Measurements from ENCODE around the gene COBL. TPM values are rescaled to one million over a fixed set of nuclear protein-coding genes. Genes with fewer than 3 reads are reported as not detected.

The COBL gene
- total and polyA plus RNA-seq, 10 of the 15 experiments (the other 5 are each of a cell fraction or from before 2014, with no cell fraction given), result 0.21 TPM; not detected in 9

DNA sequence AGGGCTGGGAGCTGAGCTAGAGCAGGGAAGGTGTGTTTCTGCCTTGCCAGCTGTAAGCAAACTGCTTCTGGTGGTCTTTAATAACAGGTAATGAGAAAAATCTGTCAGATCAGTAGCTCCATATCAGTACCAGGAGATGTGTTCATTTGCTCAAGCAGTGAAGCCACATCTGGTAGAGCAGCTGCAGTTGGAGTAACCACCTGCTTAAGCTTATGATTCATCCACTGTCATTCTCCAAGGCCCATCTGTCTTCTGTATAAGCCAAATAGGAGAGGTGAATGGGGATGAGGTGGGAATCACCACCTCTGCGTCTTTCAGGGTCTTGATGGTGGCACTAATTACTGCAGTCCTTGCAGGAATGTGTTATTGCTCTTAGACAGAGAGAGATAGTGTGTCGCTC is 18.4 kb upstream of the COBL start:
- ATAC-seq, result no peak
- SMC1A ChIA-PET (ENCODE audit: uncharacterized antibody, unreplicated experiment), result no interaction called here
- Histone ChIP-seq H3K27me3 (replicated peaks in 1 of 2; ENCODE audit: control insufficient read depth in 2 of 2, insufficient read depth in 2 of 2, low read length in 1 of 2) (no peaks in the 10 kb centered on the region), H3K9me3 (replicated peaks; ENCODE audit: control insufficient read depth, insufficient read depth, low read length) (no peaks in the 10 kb centered on the region), H3K4me3 (no peak overlapping the region), H3K79me2 (ENCODE audit: control insufficient read depth, insufficient read depth, low read length) (no peaks in the 10 kb centered on the region), H3K36me3 (ENCODE audit: control insufficient read depth in 2 of 2, insufficient read depth in 2 of 2, low read length in 1 of 2) (no peaks in the 10 kb centered on the region), H4K20me1 (ENCODE audit: control insufficient read depth, insufficient read depth) (no peaks in the 10 kb centered on the region), H3K9ac (ENCODE audit: control insufficient read depth, insufficient read depth, low read length) (no peak overlapping the region), H3K27ac (ENCODE audit: control insufficient read depth, insufficient read depth) (no peak overlapping the region), H3K4me1 (ENCODE audit: control insufficient read depth, insufficient read depth, low read length) (no peaks in the 10 kb centered on the region), H2AFZ (ENCODE audit: control insufficient read depth, low read depth, low read length) (no peak overlapping the region), H3K4me2 (ENCODE audit: control insufficient read depth, insufficient read depth) (no peak overlapping the region)
- CTCF ChIA-PET, result no interaction called here
- TF ChIP-seq NFXL1 (IDR thresholded peaks at IDR 0.05; ENCODE audit: borderline replicate concordance), result no peak
- in situ Hi-C loops (cut with MboI) (no loop called here), intact Hi-C loops (cut with micrococcal nuclease; ENCODE audit: unreplicated experiment) (no loop called here)
- FAIRE-seq, result no peak
- no peak for DNase-seq (ENCODE audit: low read depth, low spot score)
- POLR2A ChIA-PET, result no interaction called here
- WGBS (ENCODE audit: insufficient coverage, insufficient replicate concordance, low lambda C conversion rate, missing lambda C conversion rate), result 0% methylated on average over 2 of the region's 2 CpGs
- BruUV-seq (replicated peaks), result no TSS peak
- RAD21 ChIA-PET (ENCODE audit: unreplicated experiment), result no interaction called here

DNA sequence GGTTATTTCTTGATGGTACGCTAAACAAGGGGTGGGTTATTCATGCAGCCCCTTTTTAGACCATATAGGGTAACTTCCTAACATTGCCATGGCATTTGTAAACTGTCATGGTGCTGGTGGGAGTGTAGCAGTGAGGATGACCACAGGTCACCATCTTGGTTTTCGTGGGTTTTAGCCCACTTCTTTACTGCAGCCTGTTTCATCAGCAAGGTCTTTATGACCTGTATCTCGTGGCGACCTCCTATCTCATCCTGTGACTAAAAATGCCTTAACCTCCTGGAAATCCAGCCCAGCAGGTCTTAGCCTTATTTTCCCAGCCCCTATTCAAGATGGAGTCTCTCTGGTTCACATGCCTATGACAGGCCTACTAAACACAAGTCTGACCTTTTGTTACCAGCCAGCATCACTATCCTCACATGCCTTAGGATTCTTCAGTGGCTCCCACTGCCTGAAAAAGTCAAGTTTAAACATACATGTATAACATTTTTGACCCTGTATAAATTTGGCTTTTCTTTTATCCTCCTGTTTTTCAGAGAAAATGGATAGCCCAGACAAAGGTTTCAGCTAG is 13.2 kb upstream of the COBL start:
- no peaks in the 10 kb centered on the region for H3K9me3 ChIP-seq (replicated peaks; ENCODE audit: control insufficient read depth, insufficient read depth, low read length)
- RAD21 ChIA-PET (ENCODE audit: unreplicated experiment), result no interaction called here
- intact Hi-C loops (cut with micrococcal nuclease; ENCODE audit: unreplicated experiment), result no loop called here
- no peak overlapping the region for H3K27ac ChIP-seq (ENCODE audit: control insufficient read depth, insufficient read depth)
- FAIRE-seq (no peak), ATAC-seq (no peak), DNase-seq (ENCODE audit: low read depth, low spot score) (no peak)
- no peaks in the 10 kb centered on the region for H3K27me3 ChIP-seq (replicated peaks in 1 of 2; ENCODE audit: control insufficient read depth in 2 of 2, insufficient read depth in 2 of 2, low read length in 1 of 2)
- no peaks in the 10 kb centered on the region for H3K4me1 ChIP-seq (ENCODE audit: control insufficient read depth, insufficient read depth, low read length)
- no TSS peak for BruUV-seq (replicated peaks)
- POLR2A ChIA-PET, result no interaction called here
- CTCF ChIA-PET, result no interaction called here
- no peak overlapping the region for H2AFZ ChIP-seq (ENCODE audit: control insufficient read depth, low read depth, low read length)
- no peaks in the 10 kb centered on the region for H4K20me1 ChIP-seq (ENCODE audit: control insufficient read depth, insufficient read depth)
- H3K4me2 ChIP-seq (ENCODE audit: control insufficient read depth, insufficient read depth), result no peak overlapping the region
- H3K4me3 ChIP-seq, result no peak overlapping the region
- no peak overlapping the region for H3K9ac ChIP-seq (ENCODE audit: control insufficient read depth, insufficient read depth, low read length)
- in situ Hi-C loops (cut with MboI), result no loop called here
- H3K36me3 ChIP-seq (ENCODE audit: control insufficient read depth in 2 of 2, insufficient read depth in 2 of 2, low read length in 1 of 2), result no peaks in the 10 kb centered on the region
- H3K79me2 ChIP-seq (ENCODE audit: control insufficient read depth, insufficient read depth, low read length), result no peaks in the 10 kb centered on the region
- 11% methylated on average over 4 of the region's 4 CpGs for WGBS (ENCODE audit: insufficient coverage, insufficient replicate concordance, low lambda C conversion rate, missing lambda C conversion rate)
- SMC1A ChIA-PET (ENCODE audit: uncharacterized antibody, unreplicated experiment), result no interaction called here
- no peak for TF ChIP-seq SMARCA5 (IDR thresholded peaks at IDR 0.05)
- TF ChIP-seq ETV6 (conservative IDR thresholded peaks at IDR 0.05 in 1 of 2, IDR thresholded peaks at IDR 0.05 in 1 of 2; ENCODE audit: borderline replicate concordance in 1 of 2, low read depth in 1 of 2), result no peak
- no peak for TF ChIP-seq BMI1 (IDR thresholded peaks at IDR 0.05; ENCODE audit: borderline replicate concordance)
- TF ChIP-seq, protein P1, sequence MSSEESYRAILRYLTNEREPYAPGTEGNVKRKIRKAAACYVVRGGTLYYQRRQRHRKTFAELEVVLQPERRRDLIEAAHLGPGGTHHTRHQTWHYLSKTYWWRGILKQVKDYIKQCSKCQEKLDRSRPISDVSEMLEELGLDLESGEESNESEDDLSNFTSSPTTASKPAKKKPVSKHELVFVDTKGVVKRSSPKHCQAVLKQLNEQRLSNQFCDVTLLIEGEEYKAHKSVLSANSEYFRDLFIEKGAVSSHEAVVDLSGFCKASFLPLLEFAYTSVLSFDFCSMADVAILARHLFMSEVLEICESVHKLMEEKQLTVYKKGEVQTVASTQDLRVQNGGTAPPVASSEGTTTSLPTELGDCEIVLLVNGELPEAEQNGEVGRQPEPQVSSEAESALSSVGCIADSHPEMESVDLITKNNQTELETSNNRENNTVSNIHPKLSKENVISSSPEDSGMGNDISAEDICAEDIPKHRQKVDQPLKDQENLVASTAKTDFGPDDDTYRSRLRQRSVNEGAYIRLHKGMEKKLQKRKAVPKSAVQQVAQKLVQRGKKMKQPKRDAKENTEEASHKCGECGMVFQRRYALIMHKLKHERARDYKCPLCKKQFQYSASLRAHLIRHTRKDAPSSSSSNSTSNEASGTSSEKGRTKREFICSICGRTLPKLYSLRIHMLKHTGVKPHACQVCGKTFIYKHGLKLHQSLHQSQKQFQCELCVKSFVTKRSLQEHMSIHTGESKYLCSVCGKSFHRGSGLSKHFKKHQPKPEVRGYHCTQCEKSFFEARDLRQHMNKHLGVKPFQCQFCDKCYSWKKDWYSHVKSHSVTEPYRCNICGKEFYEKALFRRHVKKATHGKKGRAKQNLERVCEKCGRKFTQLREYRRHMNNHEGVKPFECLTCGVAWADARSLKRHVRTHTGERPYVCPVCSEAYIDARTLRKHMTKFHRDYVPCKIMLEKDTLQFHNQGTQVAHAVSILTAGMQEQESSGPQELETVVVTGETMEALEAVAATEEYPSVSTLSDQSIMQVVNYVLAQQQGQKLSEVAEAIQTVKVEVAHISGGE (CRISPR knock-in tag; IDR thresholded peaks at IDR 0.05), result no peak
- TF ChIP-seq, protein P2, sequence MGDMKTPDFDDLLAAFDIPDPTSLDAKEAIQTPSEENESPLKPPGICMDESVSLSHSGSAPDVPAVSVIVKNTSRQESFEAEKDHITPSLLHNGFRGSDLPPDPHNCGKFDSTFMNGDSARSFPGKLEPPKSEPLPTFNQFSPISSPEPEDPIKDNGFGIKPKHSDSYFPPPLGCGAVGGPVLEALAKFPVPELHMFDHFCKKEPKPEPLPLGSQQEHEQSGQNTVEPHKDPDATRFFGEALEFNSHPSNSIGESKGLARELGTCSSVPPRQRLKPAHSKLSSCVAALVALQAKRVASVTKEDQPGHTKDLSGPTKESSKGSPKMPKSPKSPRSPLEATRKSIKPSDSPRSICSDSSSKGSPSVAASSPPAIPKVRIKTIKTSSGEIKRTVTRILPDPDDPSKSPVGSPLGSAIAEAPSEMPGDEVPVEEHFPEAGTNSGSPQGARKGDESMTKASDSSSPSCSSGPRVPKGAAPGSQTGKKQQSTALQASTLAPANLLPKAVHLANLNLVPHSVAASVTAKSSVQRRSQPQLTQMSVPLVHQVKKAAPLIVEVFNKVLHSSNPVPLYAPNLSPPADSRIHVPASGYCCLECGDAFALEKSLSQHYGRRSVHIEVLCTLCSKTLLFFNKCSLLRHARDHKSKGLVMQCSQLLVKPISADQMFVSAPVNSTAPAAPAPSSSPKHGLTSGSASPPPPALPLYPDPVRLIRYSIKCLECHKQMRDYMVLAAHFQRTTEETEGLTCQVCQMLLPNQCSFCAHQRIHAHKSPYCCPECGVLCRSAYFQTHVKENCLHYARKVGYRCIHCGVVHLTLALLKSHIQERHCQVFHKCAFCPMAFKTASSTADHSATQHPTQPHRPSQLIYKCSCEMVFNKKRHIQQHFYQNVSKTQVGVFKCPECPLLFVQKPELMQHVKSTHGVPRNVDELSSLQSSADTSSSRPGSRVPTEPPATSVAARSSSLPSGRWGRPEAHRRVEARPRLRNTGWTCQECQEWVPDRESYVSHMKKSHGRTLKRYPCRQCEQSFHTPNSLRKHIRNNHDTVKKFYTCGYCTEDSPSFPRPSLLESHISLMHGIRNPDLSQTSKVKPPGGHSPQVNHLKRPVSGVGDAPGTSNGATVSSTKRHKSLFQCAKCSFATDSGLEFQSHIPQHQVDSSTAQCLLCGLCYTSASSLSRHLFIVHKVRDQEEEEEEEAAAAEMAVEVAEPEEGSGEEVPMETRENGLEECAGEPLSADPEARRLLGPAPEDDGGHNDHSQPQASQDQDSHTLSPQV (IDR thresholded peaks at IDR 0.05), result no peak
- TF ChIP-seq ZNF217 (IDR thresholded peaks at IDR 0.05), result no peak
- no peak for TF ChIP-seq ZZZ3 (IDR thresholded peaks at IDR 0.05; ENCODE audit: control insufficient read depth, insufficient read length, low read depth)
- no peak for TF ChIP-seq NFIC (IDR thresholded peaks at IDR 0.05; ENCODE audit: low read depth, low read length)
- TF ChIP-seq JUND (IDR thresholded peaks at IDR 0.05; ENCODE audit: low read depth, low read length), result no peak

Data from GM12878 (cell line).